H1 (cell line): Measurements from ENCODE around the gene LARP1. TPM values are rescaled to one million over a fixed set of nuclear protein-coding genes. Genes with fewer than 3 reads are reported as not detected.

Experiments used
- CTCF ChIA-PET: fragments of 300-600 bp; sonication (Branson Sonifier 250); formaldehyde crosslinking; loops from one replicate; lab custom pipeline; 2021; ENCODE audit not compliant: partially characterized antibody; lab: Charles Lee
- POLR2A ChIA-PET: fragments of 300-600 bp; sonication (Branson Sonifier 250); formaldehyde crosslinking; loops from one replicate; lab custom pipeline; 2021; ENCODE audit warnings: inconsistent platforms; ENCODE audit not compliant: partially characterized antibody; lab: Charles Lee
- DNase-seq, 2 experiments: peaks; one replicate each; pipeline versions ENCODE4 v3.0.0 to v3.0.0-alpha.2; 2010 to 2022; ENCODE audit warnings: low spot score in 2 of 2, low read depth in 1 of 2, mixed read lengths in 1 of 2
- FAIRE-seq: peaks from 2 replicates; lab custom pipeline; 2011; peaks lifted over from hg19 to GRCh38; lab: Jason Lieb, UNC
- H2AFZ ChIP-seq: 2 replicates; pipeline ENCODE4 v1.8.1; 2012; ENCODE audit warnings: low read length, inconsistent platforms
- H2AK5ac ChIP-seq: 2 replicates; pipeline ENCODE4 v1.6.1; 2013; ENCODE audit warnings: low read depth, low read length
- H2BK120ac ChIP-seq: replicated peaks from 2 replicates; pipeline ENCODE3; 2013; ENCODE audit warnings: low read depth, low read length, inconsistent platforms
- H2BK12ac ChIP-seq: 2 replicates; pipeline ENCODE4 v1.6.1; 2013; ENCODE audit warnings: low read depth, low read length
- H2BK15ac ChIP-seq: 2 replicates; pipeline ENCODE4 v1.6.1; 2013; ENCODE audit warnings: low read length
- H2BK20ac ChIP-seq: 2 replicates; pipeline ENCODE4 v1.6.1; 2013; ENCODE audit warnings: low read length
- H2BK5ac ChIP-seq: 2 replicates; pipeline ENCODE4 v1.6.1; 2013; ENCODE audit warnings: low read depth, low read length
- H3K14ac ChIP-seq: 2 replicates; pipeline ENCODE4 v1.6.1; 2013; ENCODE audit warnings: inconsistent platforms; ENCODE audit not compliant: insufficient read length
- H3K18ac ChIP-seq: 2 replicates; pipeline ENCODE4 v1.6.1; 2013; ENCODE audit warnings: low read length; ENCODE audit errors: extremely low read depth
- H3K23ac ChIP-seq: 2 replicates; pipeline ENCODE4 v1.6.1; 2013; ENCODE audit warnings: inconsistent platforms; ENCODE audit not compliant: insufficient read length
- H3K23me2 ChIP-seq: 2 replicates; pipeline ENCODE4 v1.6.1; 2013; ENCODE audit warnings: low read depth, low read length
- H3K27ac ChIP-seq: 2 replicates; pipeline ENCODE4 v1.6.1; 2011; ENCODE audit warnings: low read depth, low read length, inconsistent platforms
- H3K27me3 ChIP-seq, 4 experiments: replicated peaks in 1 of 4; 1 replicate in 1 of 4; 2 replicates in 3 of 4; pipeline versions ENCODE4 v1.6.1 to v1.8.1; 2011 to 2013; ENCODE audit warnings: low read length in 3 of 4, mild to moderate bottlenecking in 3 of 4, inconsistent platforms in 2 of 4, mixed read lengths in 2 of 4, moderate library complexity in 1 of 4; ENCODE audit not compliant: control insufficient read depth in 3 of 4, insufficient read depth in 3 of 4; ENCODE audit errors: extremely low read depth in 1 of 4
- H3K36me3 ChIP-seq, 4 experiments: 2 replicates each; pipeline versions ENCODE4 v1.6.1 to v1.8.1; 2011 to 2013; ENCODE audit warnings: mild to moderate bottlenecking in 4 of 4, low read length in 3 of 4, moderate library complexity in 2 of 4, control low read depth in 1 of 4, inconsistent platforms in 1 of 4; ENCODE audit not compliant: insufficient read depth in 4 of 4, control insufficient read depth in 2 of 4
- H3K4ac ChIP-seq: replicated peaks from 2 replicates; pipeline ENCODE3; 2013; ENCODE audit warnings: low read length, low read depth, mixed read lengths, inconsistent platforms; ENCODE audit not compliant: insufficient read length
- H3K4me1 ChIP-seq, 4 experiments: replicated peaks in 1 of 4; 1 replicate in 1 of 4; 2 replicates in 3 of 4; pipeline versions ENCODE4 v1.6.1 to v1.8.1; 2011 to 2013; ENCODE audit warnings: low read length in 3 of 4, inconsistent platforms in 2 of 4, mixed read lengths in 1 of 4; ENCODE audit not compliant: insufficient read depth in 4 of 4, control insufficient read depth in 3 of 4
- H3K4me2 ChIP-seq, 2 experiments: 2 replicates each; pipeline versions ENCODE4 v1.6.1 to v1.8.1; 2011 to 2013; ENCODE audit warnings: low read depth in 2 of 2, low read length in 2 of 2, control low read depth in 1 of 2, inconsistent platforms in 1 of 2, mild to moderate bottlenecking in 1 of 2; ENCODE audit not compliant: insufficient read depth in 1 of 2
- H3K4me3 ChIP-seq, 4 experiments: fragments of 200-600, 300-600 bp in 1 of 4; sonication (generic), shearing (Covaris generic), sonication (Bioruptor Twin) in 1 of 4; 2 replicates each; pipeline versions ENCODE4 v1.5.1 to v1.8.1; 2011 to 2016; ENCODE audit warnings: low read length in 4 of 4, low read depth in 3 of 4, control low read depth in 2 of 4, inconsistent platforms in 2 of 4, mild to moderate bottlenecking in 2 of 4, mixed read lengths in 1 of 4, moderate library complexity in 1 of 4; ENCODE audit not compliant: insufficient read depth in 2 of 4; ENCODE audit errors: extremely low read depth in 1 of 4
- H3K56ac ChIP-seq: replicated peaks from 2 replicates; pipeline ENCODE3; 2013; ENCODE audit warnings: low read depth, mild to moderate bottlenecking, mixed read lengths, low read length, inconsistent platforms; ENCODE audit not compliant: insufficient read length
- H3K79me1 ChIP-seq: 2 replicates; pipeline ENCODE4 v1.6.1; 2013; ENCODE audit warnings: low read depth, low read length, control low read depth
- H3K79me2 ChIP-seq, 2 experiments: 2 replicates each; pipeline versions ENCODE4 v1.6.1 to v1.8.1; 2012 to 2013; ENCODE audit warnings: low read length in 2 of 2, mild to moderate bottlenecking in 2 of 2, inconsistent platforms in 1 of 2; ENCODE audit not compliant: insufficient read depth in 2 of 2, control insufficient read depth in 1 of 2
- H3K9ac ChIP-seq, 4 experiments: replicated peaks in 1 of 4; 1 replicate in 1 of 4; 2 replicates in 3 of 4; pipeline versions ENCODE4 v1.6.1 to v1.8.1; 2011 to 2013; ENCODE audit warnings: low read depth in 3 of 4, low read length in 3 of 4, control low read depth in 2 of 4, mild to moderate bottlenecking in 2 of 4, moderate library complexity in 2 of 4, inconsistent platforms in 1 of 4; ENCODE audit errors: extremely low read depth in 1 of 4
- H3K9me3 ChIP-seq, 2 experiments: 2 replicates each; pipeline versions ENCODE4 v1.6.1 to v1.8.1; 2012 to 2013; ENCODE audit warnings: mild to moderate bottlenecking in 2 of 2, moderate library complexity in 2 of 2, control low read depth in 1 of 2, inconsistent platforms in 1 of 2, low read depth in 1 of 2, low read length in 1 of 2, mixed read lengths in 1 of 2; ENCODE audit not compliant: insufficient read depth in 2 of 2
- H4K20me1 ChIP-seq, 2 experiments: replicated peaks in 1 of 2; 2 replicates each; pipeline versions ENCODE3 to v1.8.1; 2011 to 2013; ENCODE audit warnings: inconsistent platforms in 2 of 2, low read length in 2 of 2, mild to moderate bottlenecking in 1 of 2; ENCODE audit not compliant: insufficient read depth in 2 of 2, control insufficient read depth in 1 of 2
- H4K5ac ChIP-seq: 2 replicates; pipeline ENCODE4 v1.6.1; 2013; ENCODE audit warnings: low read length, low read depth, mixed read lengths, inconsistent platforms; ENCODE audit not compliant: insufficient read length
- H4K8ac ChIP-seq: 2 replicates; pipeline ENCODE4 v1.8.0; 2013; ENCODE audit warnings: mild to moderate bottlenecking, moderate library complexity, low read length, inconsistent platforms; ENCODE audit not compliant: insufficient read depth; ENCODE audit errors: extremely low read depth
- H4K91ac ChIP-seq: replicated peaks from 2 replicates; pipeline ENCODE3; 2013; ENCODE audit warnings: low read length, mixed read lengths, inconsistent platforms; ENCODE audit not compliant: insufficient read length
- HDAC2 ChIP-seq, 2 experiments: fragments of 300-600 bp in 1 of 2; sonication (generic) in 1 of 2; IDR thresholded peaks; 2 replicates each; pipeline ENCODE4 v1.6.1; 2011 to 2012; ENCODE audit warnings: low read depth in 2 of 2, low read length in 2 of 2, mild to moderate bottlenecking in 2 of 2, moderate library complexity in 2 of 2, borderline replicate concordance in 1 of 2, inconsistent platforms in 1 of 2
- RAD21 ChIP-seq, 2 experiments: IDR thresholded peaks in 1 of 2; conservative IDR thresholded peaks in 1 of 2; 2 replicates each; pipeline ENCODE4 v1.6.1; 2011; ENCODE audit warnings: low read depth in 2 of 2, low read length in 2 of 2, improper control_type of control experiment in 1 of 2, inconsistent platforms in 1 of 2, mild to moderate bottlenecking in 1 of 2, moderate library complexity in 1 of 2
- SIN3A ChIP-seq, 2 experiments: IDR thresholded peaks in 1 of 2; conservative IDR thresholded peaks in 1 of 2; 2 replicates each; pipeline ENCODE4 v1.6.1; 2011 to 2012; ENCODE audit warnings: low read length in 2 of 2, improper control_type of control experiment in 1 of 2, low read depth in 1 of 2, mild to moderate bottlenecking in 1 of 2
- TEAD4 ChIP-seq: IDR thresholded peaks from 2 replicates; pipeline ENCODE4 v1.6.1; 2012; ENCODE audit warnings: low read depth, low read length, inconsistent platforms, mixed read lengths
- WGBS, 2 experiments: shearing (Covaris generic) in 1 of 2; methylation state at CpG; one replicate each; pipeline versions ENCODE4 v1.1.6 to v1.1.7; 2013 to 2015; ENCODE audit warnings: low lambda C conversion rate in 2 of 2, mixed read lengths in 2 of 2, inconsistent platforms in 1 of 2, low coverage in 1 of 2, missing lambda C conversion rate in 1 of 2; ENCODE audit not compliant: insufficient replicate concordance in 2 of 2, insufficient coverage in 1 of 2, insufficient read length in 1 of 2; ENCODE audit errors: extremely low coverage in 1 of 2, missing lambda C conversion rate in 1 of 2; 5-methylcytosine and 5-hydroxymethylcytosine counted together
- polyA plus RNA-seq, 7 experiments: library from polyadenylated mRNA; depleted of rRNA in 3 of 7; stranded (reverse) in 5 of 7; unstranded in 2 of 7; fragments of >200 nt in 5 of 7; fragments of 200-250 nt in 2 of 7; gene quantifications; 1 replicate in 5 of 7; 2 replicates in 1 of 7; 4 replicates in 1 of 7; pipeline versions ENCODE4 v1.2.1 to v1.2.3, GENCODE V29; 2011 to 2013; ENCODE audit warnings: missing spikeins in 2 of 7, mixed read lengths in 2 of 7
- total RNA-seq: library from RNA; stranded (reverse); fragmentation: NEBNext Ultra II Directional; extraction: Animal tissue kit (Norgen Biotek cat#: 25700); gene quantifications from 2 replicates; pipeline ENCODE4 v1.2.1, GENCODE V29; 2021

The LARP1 gene
- total and polyA plus RNA-seq, 2 of the 8 experiments (the other 6 are each of a cell fraction or from before 2014, with no cell fraction given) = 106 to 422 TPM

DNA sequence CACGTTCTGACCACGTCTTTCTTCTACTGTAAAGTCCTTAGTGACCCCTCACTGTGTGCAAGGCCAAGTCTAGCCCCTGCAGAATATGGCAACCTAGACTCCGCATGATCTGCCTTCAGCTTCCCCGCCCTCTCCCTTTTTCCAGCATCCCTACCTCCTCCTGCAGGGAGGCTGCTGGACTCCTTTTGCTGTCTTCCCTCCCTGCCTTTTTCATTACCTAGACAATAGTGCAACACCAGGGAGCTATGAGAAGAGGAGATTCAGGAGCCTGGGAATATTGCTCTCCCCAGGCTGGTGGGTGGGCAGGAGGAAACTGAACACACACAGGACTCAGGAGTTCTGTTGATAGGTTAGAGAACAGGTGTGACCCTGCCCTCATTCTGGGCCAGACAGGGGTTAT, 33.1 kb upstream of the LARP1 start:
- Histone ChIP-seq H2BK5ac (peak overlapping the region; percentile 92; the same call in 1 of the 2 replicates), H3K4ac (no peak overlapping the region), H3K56ac (no peak overlapping the region), H3K4me1 (peaks cover 6 to 17% (median 11%) of the 10 kb centered on the region in 4 experiments), H3K9ac (no peak overlapping the region; a peak in 1 of 7 replicates), H3K36me3 (no peaks in the 10 kb centered on the region; a peak in 1 of 8 replicates), H4K20me1 (peaks cover 0 to 2% of the 10 kb centered on the region in 2 experiments), H3K18ac (0 out of 2 replicates have a peak overlapping the region, but pooled peaks have one; percentile 14), H4K8ac (no peak overlapping the region), H3K9me3 (no peaks in the 10 kb centered on the region), H3K23me2 (0 out of 2 replicates have a peak, but pooled peaks cover 4% of the 10 kb centered on the region), H2BK12ac (peak overlapping the region; percentile 95), H2BK120ac (peak overlapping the region; percentile 76), H2AK5ac (peak overlapping the region; percentile 91), H4K5ac (no peak overlapping the region), H3K23ac (no peak overlapping the region), H2AFZ (no peak overlapping the region), H3K79me1 (no peaks in the 10 kb centered on the region; the same call in 1 of the 2 replicates), H4K91ac (peak overlapping the region; percentile 54), H3K27ac (peak overlapping the region; percentile 74), H3K79me2 (peaks cover 0 to 10% of the 10 kb centered on the region in 2 experiments; a peak in 2 of 4 replicates), H2BK20ac (peak overlapping the region; percentile 52; the same call in 1 of the 2 replicates), H3K4me3 (peak overlapping the region in 3 of 4 experiments; percentile 9 to 37 (median 26); a peak in 5 of 8 replicates), H3K27me3 (no peaks in the 10 kb centered on the region), H3K4me2 (peak overlapping the region; percentile 66), H2BK15ac (peak overlapping the region; percentile 93), H3K14ac (no peak overlapping the region)
- WGBS, 2 experiments = 24% methylated on average over 4 of the region's 4 CpGs; no CpG with 5 or more reads in 1 of the 2 experiments
- DNase-seq (no peak), FAIRE-seq (no peak)
- POLR2A ChIA-PET = interaction anchor here (0.8 to 2.8 kb wide), 8 partner anchors 10 to 137 kb away, joined by 3 to 16 read pairs (median 4); partner anchors contain the start of gene CNOT8
- TF ChIP-seq TEAD4 (no peak), SIN3A (conservative IDR thresholded peaks at IDR 0.05 in 1 of 2, IDR thresholded peaks at IDR 0.05 in 1 of 2; ENCODE audit: low read depth in 1 of 2, low read length in 2 of 2) (peak in 1 of 2 experiments; percentile 42; a peak in 1 of 4 replicates), HDAC2 (IDR thresholded peaks at IDR 0.05; ENCODE audit: borderline replicate concordance in 1 of 2, low read depth in 2 of 2, low read length in 2 of 2) (0 out of 4 replicates have a peak, but pooled peaks of 1 of the 2 experiments have one; percentile 65), RAD21 (IDR thresholded peaks at IDR 0.05 in 1 of 2, conservative IDR thresholded peaks at IDR 0.05 in 1 of 2; ENCODE audit: low read depth in 2 of 2, low read length in 2 of 2) (0 out of 4 replicates have a peak, but pooled peaks of 1 of the 2 experiments have one; percentile 6)
- CTCF ChIA-PET = interaction anchor here (1.1 to 4.5 kb wide), 3 partner anchors 10 to 47 kb away, joined by 3 to 26 read pairs (median 5); no protein-coding TSS in a partner anchor
